Putamen (tissue), 1 donor: ENCODE data around the gene ZNF366.

Experiments used
- DNase-seq: peaks from one replicate; pipeline ENCODE4 v3.0.0-alpha.2; 2016; ENCODE audit warnings: low spot score

ZNF366 gene, protein sequence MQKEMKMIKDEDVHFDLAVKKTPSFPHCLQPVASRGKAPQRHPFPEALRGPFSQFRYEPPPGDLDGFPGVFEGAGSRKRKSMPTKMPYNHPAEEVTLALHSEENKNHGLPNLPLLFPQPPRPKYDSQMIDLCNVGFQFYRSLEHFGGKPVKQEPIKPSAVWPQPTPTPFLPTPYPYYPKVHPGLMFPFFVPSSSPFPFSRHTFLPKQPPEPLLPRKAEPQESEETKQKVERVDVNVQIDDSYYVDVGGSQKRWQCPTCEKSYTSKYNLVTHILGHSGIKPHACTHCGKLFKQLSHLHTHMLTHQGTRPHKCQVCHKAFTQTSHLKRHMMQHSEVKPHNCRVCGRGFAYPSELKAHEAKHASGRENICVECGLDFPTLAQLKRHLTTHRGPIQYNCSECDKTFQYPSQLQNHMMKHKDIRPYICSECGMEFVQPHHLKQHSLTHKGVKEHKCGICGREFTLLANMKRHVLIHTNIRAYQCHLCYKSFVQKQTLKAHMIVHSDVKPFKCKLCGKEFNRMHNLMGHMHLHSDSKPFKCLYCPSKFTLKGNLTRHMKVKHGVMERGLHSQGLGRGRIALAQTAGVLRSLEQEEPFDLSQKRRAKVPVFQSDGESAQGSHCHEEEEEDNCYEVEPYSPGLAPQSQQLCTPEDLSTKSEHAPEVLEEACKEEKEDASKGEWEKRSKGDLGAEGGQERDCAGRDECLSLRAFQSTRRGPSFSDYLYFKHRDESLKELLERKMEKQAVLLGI

DNA sequence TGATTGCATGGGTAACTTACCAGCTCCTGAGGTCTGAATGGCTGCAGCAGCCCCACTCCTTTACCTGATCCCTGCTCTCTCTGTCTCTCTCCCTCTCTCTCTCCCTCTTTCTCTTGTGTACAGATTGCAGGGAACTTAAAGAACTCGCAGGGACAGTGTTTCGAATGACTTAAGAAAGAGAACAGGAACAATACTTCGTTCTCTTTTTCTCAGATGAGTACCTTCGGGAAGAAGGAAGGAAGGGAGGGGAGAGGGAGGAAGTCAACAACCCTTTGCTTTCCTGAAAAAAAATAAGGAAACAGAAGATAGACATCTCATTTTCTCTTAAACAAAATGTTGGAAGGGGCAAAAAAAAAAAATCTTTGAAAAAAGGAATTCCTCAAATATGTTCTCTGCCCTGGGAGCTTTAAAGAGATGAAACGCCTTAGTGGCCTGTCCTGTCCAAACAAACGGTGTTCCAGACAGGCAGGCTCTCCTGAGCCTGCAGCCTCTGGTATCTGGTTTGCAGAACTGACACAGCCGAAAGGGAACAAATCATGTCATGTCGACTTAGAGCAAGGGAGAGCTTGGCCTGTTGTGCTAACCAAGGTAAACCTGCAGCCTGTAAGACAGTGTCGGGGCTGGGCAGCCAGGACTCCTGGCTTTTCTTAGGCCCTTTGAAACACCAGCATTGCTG is at the start of gene ZNF366:
TSS of gene ZNF366 (minus strand) at position 180 of the 676 bp plus-strand sequence. CDS start 45,914 bp downstream, outside the sequence.
- DNase-seq, result no peak

DNA sequence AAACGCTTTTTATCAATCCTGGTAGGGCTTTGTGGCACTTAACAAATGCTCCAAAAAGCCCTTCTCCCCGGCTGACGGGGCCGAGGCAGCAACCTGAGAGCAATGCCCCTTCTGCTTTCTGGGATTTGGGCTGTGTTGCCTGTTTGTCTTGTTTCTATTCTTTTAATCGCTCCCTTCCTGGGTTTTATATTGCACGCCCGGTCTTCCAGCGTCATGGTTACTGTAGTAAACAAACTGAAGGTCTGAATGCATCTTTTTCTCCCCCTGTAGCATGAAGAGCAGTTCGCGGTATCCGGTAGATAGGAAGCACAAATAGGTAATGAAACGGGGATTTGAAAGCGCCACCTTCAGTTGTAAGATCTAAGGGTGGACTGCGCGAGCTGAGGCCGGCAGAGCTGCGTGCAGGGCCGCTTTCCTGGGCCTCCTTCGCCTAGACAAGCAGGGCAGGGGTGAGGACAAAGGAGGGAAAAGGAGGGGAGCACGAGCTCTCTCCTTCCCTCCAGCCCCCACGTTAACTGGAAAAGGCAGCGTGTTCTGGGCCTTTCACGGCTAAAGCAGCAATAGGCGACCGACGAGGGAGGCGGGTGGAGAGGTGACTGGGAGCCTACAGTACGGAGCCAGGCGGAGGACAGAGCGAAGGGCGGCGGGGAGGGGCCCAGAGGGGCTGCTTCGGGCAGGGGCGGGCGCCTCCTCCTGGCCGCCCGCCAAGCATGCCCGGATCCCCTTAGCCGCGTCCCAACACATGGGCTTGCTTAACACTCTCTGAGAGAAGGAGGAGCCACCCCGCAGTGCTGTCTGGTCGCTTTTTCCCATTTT is 49.3 kb upstream of the ZNF366 start:
- DNase-seq, result no peak

DNA sequence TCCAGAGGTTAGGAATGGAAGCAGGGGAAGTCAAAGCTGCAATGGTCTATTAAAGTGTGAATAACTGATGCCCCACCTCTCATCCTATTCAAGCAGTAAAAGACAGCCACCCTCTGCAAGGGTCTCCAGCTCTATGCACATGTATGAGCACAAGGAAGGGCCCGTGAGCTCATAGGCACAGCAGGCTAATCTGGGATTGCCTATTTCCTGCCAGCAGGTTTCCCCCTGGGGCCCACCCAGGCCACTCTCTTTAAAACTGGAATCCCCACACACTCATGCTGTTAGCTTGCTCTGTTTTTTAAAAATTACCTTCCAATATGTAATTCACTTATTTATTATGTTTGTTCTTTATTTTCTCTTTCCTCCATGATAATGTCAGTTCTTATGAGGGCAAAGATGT is 48.7 kb upstream of the ZNF366 start:
- no peak for DNase-seq

DNA sequence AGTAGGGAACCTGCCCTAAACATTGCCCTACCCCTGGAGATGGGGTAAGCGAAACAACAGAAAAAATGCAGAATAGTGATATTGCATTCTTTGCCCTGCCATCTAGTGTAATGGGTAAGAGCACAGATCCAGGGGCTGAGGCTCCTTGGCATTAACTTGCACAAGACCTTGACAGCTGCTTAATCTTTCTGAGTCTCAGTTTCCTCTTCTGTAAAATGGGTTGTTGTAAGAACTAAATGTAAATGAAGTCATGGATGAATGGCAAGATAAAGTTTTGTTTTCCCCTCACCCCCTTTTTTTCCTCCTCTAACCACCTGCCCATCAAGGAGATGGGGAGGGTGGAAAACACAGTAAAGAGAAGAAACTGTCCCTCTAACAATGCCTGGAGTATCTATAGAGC is 47.7 kb upstream of the ZNF366 start:
- no peak for DNase-seq

DNA sequence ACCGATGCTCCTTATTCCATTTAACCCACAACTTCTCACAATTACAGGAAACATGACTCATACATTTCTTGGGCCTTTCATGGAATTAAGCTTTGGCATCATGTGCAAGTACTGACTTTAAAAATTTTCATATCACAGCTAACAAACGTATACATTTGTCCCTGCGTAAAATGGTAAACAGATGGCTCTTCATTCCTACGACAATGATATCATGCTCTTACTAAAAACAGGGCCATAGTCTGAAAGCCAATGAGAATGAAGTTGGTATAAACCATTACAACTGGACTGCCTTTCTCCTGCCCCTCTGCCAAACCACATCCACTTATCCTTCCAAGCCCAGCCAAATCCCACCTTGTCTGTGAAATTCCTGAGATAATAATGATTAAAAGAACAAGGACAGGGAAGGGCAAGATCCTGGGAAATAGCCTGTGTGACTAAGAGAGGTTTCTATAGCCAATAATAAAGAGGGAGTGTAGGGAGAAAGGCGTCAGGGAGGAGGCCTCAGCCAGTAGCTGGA is 44.9 kb upstream of the ZNF366 start:
- DNase-seq, result no peak

DNA sequence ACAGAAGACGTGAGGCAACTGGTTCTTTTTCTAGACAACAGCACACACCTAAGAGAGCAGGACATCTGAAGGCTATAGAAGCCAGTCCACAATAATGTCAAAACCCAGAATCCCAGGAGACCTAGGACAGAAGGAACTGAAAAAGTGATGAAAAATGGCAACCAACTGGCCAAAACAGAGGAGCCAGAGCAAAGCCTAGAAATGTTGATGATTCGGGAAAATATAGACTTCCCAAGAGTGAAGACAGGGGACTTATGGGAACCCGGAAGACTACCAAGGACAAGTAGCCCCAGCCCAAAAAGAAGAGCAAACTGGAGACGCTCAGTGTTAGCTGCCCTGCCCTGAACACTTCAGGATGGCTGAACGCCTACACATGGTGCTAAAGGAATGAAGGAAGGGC is 43.4 kb upstream of the ZNF366 start:
- no peak for DNase-seq

DNA sequence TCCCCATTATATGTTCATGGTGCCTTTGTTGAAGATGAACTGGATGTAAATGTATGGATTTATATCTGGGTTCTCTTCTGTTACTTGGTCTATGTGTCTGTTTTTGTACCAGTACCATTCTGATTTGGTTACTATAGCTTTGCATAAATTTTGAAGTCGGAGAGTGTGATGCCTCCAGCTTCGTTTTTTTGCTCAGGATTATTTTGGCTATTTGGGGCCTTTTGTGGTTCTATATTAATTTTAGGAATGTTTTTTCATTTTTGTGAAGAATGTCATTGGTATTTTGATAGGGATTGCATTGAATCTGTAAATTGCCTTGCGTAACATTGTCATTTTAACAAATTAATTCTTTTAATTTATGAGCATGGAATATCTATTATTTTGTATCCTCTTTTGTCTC is 36.6 kb upstream of the ZNF366 start:
- no peak for DNase-seq

DNA sequence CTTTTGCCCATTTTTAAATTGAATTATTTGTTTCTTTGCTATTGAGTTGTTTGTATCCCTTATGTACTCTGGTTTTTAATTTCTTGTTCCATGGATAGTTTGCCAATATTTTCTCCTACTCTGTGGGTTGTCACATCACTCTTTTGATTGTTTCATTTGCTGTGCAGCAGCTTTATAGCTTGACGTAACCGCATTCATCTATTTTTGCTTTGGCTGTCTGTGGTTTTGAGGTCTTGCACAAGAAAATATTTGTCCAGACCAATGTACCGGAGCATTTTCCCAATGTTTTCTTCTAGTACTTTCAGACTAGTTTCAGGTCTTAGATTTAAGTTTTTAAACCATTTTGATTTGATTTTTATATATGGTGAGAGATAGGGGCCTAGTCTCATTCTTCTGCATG is 36.2 kb upstream of the ZNF366 start:
- DNase-seq, result no peak

DNA sequence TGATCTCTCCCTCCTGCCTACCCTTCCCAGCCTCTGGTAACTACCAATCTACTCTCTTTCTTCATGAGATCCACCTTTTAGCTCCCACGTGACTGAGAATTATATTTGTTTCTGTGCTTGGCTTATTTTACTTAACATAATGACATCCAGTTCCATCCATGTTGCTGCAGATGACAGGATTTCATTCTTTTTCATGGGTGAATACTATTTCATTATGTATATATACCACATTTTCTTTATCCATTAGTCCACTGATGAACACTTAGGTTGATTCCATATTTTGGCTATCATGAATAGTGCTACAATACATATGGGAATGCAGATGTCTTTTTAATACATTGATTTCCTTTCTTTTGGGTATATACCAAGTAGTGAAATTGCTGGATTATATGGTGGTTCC is 35.5 kb upstream of the ZNF366 start:
- no peak for DNase-seq

DNA sequence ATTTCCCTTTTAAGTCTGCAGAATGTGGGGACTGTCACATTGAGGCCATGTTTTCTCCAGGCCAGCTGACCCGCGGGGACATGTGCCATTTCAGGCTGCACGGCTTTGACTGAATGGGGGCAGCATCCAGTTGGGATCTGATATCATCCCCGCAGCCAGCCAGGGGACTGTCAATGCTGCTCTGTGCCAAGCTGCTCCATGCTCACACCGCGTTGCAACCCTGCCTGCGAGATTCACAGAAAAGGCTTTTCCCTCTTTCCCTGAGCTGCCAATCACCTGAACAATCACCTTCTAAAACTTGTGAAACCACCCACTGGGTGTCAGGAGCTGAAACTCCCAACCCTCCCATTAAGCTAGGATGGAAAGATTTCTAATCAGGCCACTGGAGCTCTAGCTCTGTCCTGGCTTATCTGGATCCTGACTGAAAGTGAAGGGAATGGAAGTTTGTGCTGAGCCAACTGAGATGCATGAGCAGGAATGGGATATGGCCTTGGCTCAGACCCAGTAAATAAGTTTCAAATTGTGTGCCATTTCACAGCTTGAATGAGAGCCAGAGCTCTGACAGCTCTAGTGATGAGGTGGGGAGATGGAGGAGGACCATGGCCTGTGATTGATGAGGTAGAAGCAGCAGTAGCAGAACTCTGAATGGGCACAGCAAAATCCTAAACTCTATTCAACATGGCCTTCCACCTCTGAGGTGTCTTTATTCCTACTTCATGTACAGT is 34.5 kb upstream of the ZNF366 start:
- peak; percentile 80 for DNase-seq

DNA sequence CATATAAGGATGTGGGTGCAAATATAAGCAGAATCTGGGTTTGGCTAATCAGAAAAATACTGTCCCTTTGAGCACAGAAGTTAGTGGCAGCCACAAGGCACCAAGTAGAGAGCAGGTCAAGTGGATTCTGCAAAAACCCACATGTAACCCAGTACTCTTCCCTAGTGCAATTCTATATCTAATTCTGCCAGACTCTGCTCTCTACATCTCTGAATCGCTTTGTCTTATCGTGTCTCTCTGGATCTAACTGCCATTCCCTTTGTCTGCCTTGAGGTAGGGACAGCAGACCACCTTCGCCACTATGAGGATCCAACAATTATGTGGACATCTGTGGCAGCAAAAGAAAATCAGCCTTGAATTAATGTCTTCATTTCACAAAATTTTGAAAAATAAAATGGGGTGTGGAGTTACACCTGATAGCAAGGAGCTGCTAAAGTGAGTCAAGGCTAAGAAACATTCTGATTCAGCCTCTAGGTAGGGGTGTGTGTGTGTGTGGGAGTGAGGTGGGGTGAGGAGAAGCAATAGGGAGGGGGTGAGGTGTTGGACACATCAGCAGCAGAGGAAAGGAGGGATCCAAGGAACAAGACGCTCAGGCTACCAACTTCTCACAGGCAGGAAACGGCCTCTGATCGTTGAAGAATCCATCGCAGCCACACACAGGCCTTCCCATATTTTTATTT is 33.7 kb upstream of the ZNF366 start:
- DNase-seq, result peak; percentile 48

DNA sequence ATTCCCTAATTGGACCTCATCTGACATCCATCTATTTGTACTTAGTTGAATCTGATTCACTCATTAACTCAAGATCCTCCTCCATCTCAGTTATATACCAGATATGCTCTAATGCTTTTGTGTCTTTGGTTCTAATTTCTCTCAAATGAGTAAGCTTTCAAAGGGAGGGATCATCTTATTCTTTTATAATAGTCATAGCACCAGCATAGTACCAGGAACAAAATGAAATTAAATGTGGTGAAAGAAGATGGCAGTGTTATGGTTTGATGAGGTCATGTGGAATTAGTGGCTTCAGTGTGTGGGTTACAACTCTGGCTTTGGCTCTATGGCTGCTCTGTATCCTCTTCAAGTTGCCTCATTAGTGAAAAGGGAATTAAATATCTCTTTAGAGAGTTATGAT is 32.5 kb upstream of the ZNF366 start:
- DNase-seq, result no peak

DNA sequence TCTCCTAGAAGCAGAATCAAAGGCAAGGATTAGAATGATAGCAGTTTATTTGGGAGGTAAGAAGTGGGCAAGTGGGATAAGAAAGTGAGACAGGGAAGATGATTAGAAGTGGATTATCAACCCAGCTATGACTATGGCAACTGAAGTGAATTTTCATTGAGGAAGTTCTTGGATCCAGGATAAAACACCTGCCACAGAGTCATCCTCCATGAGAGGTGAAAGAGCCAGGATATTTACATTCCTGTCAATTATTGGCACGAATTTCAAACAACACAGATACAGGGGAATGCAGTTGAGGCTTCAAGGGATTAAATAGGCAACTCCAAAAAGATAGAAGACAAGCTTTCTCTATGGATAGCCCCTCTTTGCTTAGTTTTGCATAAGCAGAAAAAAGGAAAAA is 31.8 kb upstream of the ZNF366 start:
- DNase-seq, result no peak

DNA sequence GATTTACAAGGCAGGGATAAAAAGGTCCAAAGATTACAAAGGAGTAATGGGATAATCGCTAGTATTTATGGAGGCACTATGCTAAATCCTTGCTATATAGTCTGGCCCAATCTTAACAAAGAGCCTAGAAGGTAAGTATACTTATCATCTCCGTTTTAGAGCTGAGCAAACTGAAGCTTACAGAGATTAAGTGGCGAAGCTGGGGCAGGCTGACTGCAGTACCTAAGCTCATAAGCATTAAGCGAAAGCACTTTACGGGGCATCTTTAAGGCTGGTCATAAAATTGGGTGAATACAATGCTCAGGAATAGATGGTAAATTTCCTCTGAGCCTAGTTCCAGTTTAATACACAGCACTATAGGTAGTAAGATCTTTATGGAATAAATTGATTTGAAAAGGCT is 30.0 kb upstream of the ZNF366 start:
- no peak for DNase-seq

DNA sequence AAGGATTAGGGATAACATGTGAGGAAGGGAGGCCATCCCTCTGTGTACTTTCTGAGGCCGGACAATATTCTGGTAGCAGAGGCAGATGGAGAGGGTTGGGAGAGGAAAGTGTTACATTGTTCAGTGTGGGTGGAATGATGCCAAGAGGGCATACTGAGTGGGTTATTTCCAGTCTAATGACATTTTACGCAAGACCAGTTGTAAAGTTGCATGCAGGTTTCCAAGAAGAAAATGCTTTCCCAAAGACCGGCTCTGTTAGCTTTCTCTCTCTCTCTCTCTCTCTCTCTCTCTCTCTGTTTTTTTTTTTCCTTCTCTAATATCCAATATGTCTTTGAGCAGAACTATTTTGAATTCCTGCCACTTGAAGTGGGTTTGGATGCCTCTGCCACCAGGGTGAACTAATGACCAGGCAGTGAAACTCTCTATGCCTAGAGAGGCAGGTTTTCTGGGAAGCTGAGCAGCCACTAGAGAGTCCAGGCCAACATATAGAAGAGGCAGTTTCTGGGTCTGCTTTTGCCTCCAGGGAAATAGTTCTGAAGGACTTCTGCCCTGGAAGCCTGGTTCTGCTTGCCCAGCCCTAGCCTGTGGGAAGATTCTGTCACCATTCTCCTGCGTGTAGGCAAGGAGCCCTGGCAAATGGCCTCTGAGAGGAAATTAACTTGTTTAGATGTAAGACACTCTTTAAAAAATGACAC is 24.4 kb upstream of the ZNF366 start:
- DNase-seq, result no peak

DNA sequence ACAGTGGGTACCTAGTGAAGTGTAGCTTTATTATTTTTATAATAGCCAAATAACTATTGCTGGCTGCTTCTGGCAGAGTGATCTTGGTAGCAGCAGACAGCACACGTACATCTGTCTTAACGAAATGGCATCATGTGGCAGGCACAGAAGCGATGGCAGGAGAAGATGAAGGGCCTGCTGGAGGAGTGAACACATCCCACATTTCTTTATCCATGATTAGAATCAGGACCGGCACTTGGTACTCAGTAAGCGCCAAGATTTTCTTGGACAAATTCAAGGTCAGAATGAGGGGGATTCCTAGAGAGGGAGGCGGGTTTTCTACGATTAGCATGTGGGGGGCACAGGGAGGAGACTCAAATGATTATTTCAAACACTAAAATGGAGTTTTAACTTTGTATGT is 23.0 kb upstream of the ZNF366 start:
- no peak for DNase-seq

DNA sequence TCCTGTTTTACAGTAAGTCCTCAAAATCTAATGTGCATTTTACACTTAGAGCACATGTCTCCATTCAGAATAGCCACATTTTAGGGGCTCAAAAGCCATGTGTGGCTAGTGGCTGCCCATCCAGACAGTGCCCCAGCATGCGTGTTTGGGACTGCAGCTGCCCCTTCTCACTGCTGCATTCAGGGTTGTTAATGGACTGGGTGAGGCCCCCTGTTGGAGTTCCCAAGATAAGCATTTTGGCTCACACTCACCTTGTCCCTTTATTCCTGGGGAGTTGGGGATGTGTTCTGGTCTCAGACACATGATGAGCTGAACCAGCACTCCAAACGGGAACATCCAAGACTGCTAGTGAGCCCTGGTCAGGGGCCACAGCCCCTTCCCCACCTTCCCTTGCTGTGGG is 22.2 kb upstream of the ZNF366 start:
- no peak for DNase-seq

DNA sequence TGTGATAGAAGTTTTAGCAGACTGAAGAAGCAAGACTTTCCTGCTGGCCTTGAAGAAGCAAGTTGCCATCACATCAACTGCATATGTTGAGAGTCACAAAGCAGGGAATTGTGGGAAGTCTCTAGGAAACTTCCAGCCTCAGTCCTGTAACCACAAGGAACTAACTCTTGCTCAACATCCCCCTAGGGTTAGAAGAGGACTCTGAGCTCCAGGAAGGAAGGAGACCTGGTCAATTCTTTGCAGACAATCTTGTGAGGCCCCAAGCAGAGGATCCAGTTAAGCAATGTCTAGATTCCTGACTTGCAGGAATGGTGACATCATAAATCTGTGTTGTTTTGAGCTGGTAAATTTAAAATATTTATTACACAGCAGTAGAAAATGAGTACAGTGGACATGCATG is 18.6 kb upstream of the ZNF366 start:
- DNase-seq, result no peak

DNA sequence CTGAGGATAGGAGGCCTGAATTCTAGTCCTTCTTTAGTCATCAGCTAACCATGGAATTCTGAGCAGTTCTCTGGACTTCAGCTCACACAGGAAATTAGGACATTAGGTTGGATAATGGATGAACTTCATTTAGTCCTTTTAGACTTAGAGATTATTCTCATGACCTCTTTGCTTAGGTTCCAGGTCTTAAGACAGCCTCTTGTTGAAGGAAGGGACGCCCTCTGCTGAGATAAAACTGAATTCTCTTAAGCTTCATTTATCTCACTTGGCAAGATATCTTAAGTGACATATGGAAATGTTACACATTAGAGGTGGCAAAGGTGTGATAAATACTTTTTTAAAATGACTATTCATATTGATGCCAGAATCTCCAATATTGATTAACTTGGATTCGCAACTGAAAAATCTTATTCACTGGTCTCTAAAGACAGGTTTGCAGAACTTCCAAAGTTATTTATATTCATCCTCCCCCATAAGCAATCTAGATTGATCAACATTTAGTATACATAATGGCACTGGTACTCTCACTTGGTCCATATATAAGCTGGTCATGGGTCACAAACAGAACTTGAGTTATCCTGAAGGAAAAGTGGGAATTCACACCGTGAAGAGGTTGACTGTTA is 16.9 kb upstream of the ZNF366 start:
- no peak for DNase-seq

DNA sequence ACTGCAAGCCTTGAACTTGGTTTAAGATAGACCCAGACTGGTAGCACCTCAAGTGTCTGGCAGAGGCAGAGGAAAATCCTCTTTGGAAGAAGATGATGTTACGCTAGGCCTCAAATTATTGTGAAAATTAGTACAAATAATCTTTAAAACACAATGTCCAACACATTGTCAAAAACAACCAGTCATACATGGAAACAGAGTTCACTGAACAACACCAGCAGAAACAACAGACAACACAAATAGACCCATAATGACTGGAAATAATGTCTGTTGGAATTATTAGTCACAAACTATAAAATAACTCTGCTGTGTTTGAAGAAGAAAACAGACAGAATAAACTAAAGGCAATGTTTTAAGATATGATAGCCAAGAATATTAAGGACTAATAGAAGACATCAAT is 15.4 kb upstream of the ZNF366 start:
- DNase-seq, result no peak
